IMR-90 (cell line): ENCODE data around the gene SIGLEC9. TPM values are rescaled to one million over a fixed set of nuclear protein-coding genes. Genes with fewer than 3 reads are reported as not detected.

ENCODE experiments used
- ATAC-seq: fragments of 200-7000 bp; cut with Tn5 transposase; 2 replicates; pipeline ENCODE4 v1.9.1; 2020; ENCODE audit warnings: low read depth, mild to moderate bottlenecking, moderate library complexity
- BruUV-seq: library from RNA; stranded (reverse); fragments of 400-500 nt; replicated peaks from 2 replicates; lab custom pipeline; 2021; lab: Mats Ljungman, UMichigan
- CTCF ChIA-PET: fragments of 300-600 bp; formaldehyde crosslinking; extraction: SDS; loops from one replicate; lab custom pipeline; 2021; ENCODE audit warnings: antibody characterized with exemption; lab: Yijun Ruan, JAX
- POLR2A ChIA-PET: fragments of 300-600 bp; sonication (Branson Sonifier 250); formaldehyde crosslinking; loops from one replicate; lab custom pipeline; 2022; ENCODE audit warnings: antibody characterized with exemption; ENCODE audit not compliant: unreplicated experiment; lab: Charles Lee
- DNase-seq: peaks from one replicate; pipeline ENCODE4 v3.0.0; 2013
- H2AFZ ChIP-seq: replicated peaks from 2 replicates; pipeline ENCODE3; 2013; ENCODE audit warnings: low read length, mild to moderate bottlenecking; ENCODE audit not compliant: poor library complexity
- H2AK5ac ChIP-seq: 2 replicates; pipeline ENCODE4 v1.6.1; 2013; ENCODE audit warnings: low read depth, low read length, inconsistent platforms
- H2AK9ac ChIP-seq: replicated peaks from 2 replicates; pipeline ENCODE3; 2013; ENCODE audit warnings: mild to moderate bottlenecking, low read depth, low read length, moderate library complexity; ENCODE audit not compliant: poor library complexity
- H2BK120ac ChIP-seq: 2 replicates; pipeline ENCODE4 v1.6.1; 2013; ENCODE audit warnings: low read depth, low read length, inconsistent platforms
- H2BK15ac ChIP-seq: 3 replicates; pipeline ENCODE4 v1.6.1; 2013; ENCODE audit warnings: low read depth, low read length, inconsistent platforms
- H2BK20ac ChIP-seq: 2 replicates; pipeline ENCODE4 v1.6.1; 2013; ENCODE audit warnings: low read depth, mild to moderate bottlenecking, inconsistent platforms, low read length, moderate library complexity
- H2BK5ac ChIP-seq: 2 replicates; pipeline ENCODE4 v1.6.1; 2013; ENCODE audit warnings: mild to moderate bottlenecking, low read depth, low read length, inconsistent platforms; ENCODE audit not compliant: poor library complexity, severe bottlenecking
- H3K14ac ChIP-seq: replicated peaks from 2 replicates; pipeline ENCODE4 v1.6.1; 2013; ENCODE audit warnings: low read depth, low read length, inconsistent platforms
- H3K18ac ChIP-seq: 2 replicates; pipeline ENCODE4 v1.6.1; 2013; ENCODE audit warnings: low read depth, low read length, control low read depth
- H3K23ac ChIP-seq: 2 replicates; pipeline ENCODE4 v1.6.1; 2013; ENCODE audit warnings: low read depth, low read length, inconsistent platforms
- H3K27ac ChIP-seq: 2 replicates; pipeline ENCODE4 v1.5.1; 2013; ENCODE audit warnings: mild to moderate bottlenecking, control low read depth, low read length; ENCODE audit not compliant: insufficient read depth
- H3K27me3 ChIP-seq: 2 replicates; pipeline ENCODE4 v1.6.1; 2013; ENCODE audit warnings: low read length; ENCODE audit not compliant: control insufficient read depth, insufficient read depth
- H3K36me3 ChIP-seq: 2 replicates; pipeline ENCODE4 v1.6.1; 2013; ENCODE audit warnings: low read length, mixed read lengths; ENCODE audit not compliant: control insufficient read depth, insufficient read depth
- H3K4ac ChIP-seq: 2 replicates; pipeline ENCODE4 v1.6.1; 2013; ENCODE audit warnings: low read depth, low read length, inconsistent platforms
- H3K4me1 ChIP-seq: 2 replicates; pipeline ENCODE4 v1.6.1; 2013; ENCODE audit warnings: low read length, mixed read lengths; ENCODE audit not compliant: control insufficient read depth, insufficient read depth
- H3K4me2 ChIP-seq: 2 replicates; pipeline ENCODE4 v1.6.1; 2013; ENCODE audit warnings: low read depth, mild to moderate bottlenecking, control low read depth, low read length, moderate library complexity
- H3K4me3 ChIP-seq: 2 replicates; pipeline ENCODE4 v1.5.1; 2013; ENCODE audit warnings: low read depth, mild to moderate bottlenecking, control low read depth, low read length, moderate library complexity; ENCODE audit not compliant: insufficient read depth
- H3K56ac ChIP-seq: 2 replicates; pipeline ENCODE4 v1.6.1; 2013; ENCODE audit warnings: low read length, inconsistent platforms; ENCODE audit not compliant: insufficient read depth; ENCODE audit errors: extremely low read depth
- H3K79me1 ChIP-seq, 2 experiments: 2 replicates each; pipeline ENCODE4 v1.6.1; 2013; ENCODE audit warnings: low read length in 2 of 2, inconsistent platforms in 1 of 2, low read depth in 1 of 2
- H3K9ac ChIP-seq: 2 replicates; pipeline ENCODE4 v1.6.1; 2013; ENCODE audit warnings: low read depth, low read length, control low read depth
- H3K9me1 ChIP-seq: 2 replicates; pipeline ENCODE4 v1.6.1; 2013; ENCODE audit warnings: low read length, inconsistent platforms; ENCODE audit not compliant: insufficient read depth
- H3K9me3 ChIP-seq: 2 replicates; pipeline ENCODE4 v1.6.1; 2013; ENCODE audit warnings: low read length; ENCODE audit not compliant: control insufficient read depth, insufficient read depth
- H4K20me1 ChIP-seq: 2 replicates; pipeline ENCODE4 v1.6.1; 2013; ENCODE audit warnings: low read length, inconsistent platforms; ENCODE audit not compliant: insufficient read depth
- H4K5ac ChIP-seq: 2 replicates; pipeline ENCODE4 v1.6.1; 2013; ENCODE audit warnings: mild to moderate bottlenecking, low read depth, low read length, control low read depth
- H4K8ac ChIP-seq, 2 experiments: 2 replicates each; pipeline ENCODE4 v1.6.1; 2013; ENCODE audit warnings: low read depth in 2 of 2, low read length in 2 of 2, control low read depth in 1 of 2, inconsistent platforms in 1 of 2
- H4K91ac ChIP-seq: 2 replicates; pipeline ENCODE4 v1.6.1; 2013; ENCODE audit warnings: low read depth, low read length, inconsistent platforms; ENCODE audit not compliant: insufficient read depth
- BHLHE40 ChIP-seq: fragments of 150-350 bp; IDR thresholded peaks from 2 replicates; pipeline ENCODE4 v1.6.1; 2016; ENCODE audit warnings: mild to moderate bottlenecking, low read depth, low read length
- CEBPB ChIP-seq: IDR thresholded peaks from 2 replicates; pipeline ENCODE4 v1.6.1; 2012; ENCODE audit warnings: low read depth, low read length, improper control_type of control experiment
- CHD1 ChIP-seq: IDR thresholded peaks from 2 replicates; pipeline ENCODE4 v1.6.1; 2012; ENCODE audit warnings: low read depth, low read length, improper control_type of control experiment
- CTCF ChIP-seq: conservative IDR thresholded peaks from 2 replicates; pipeline ENCODE4 v1.5.1; 2012; ENCODE audit warnings: mild to moderate bottlenecking, low read depth, low read length, improper control_type of control experiment
- FOS ChIP-seq: fragments of 150-350 bp; IDR thresholded peaks from 2 replicates; pipeline ENCODE4 v1.6.1; 2016; ENCODE audit warnings: low read depth, low read length
- MAFK ChIP-seq: IDR thresholded peaks from 2 replicates; pipeline ENCODE4 v1.6.1; 2012; ENCODE audit warnings: low read depth, low read length, improper control_type of control experiment
- MAZ ChIP-seq: IDR thresholded peaks from 2 replicates; pipeline ENCODE4 v1.6.1; 2012; ENCODE audit warnings: low read depth, mild to moderate bottlenecking, low read length, improper control_type of control experiment, moderate library complexity, borderline replicate concordance
- MXI1 ChIP-seq: IDR thresholded peaks from 2 replicates; pipeline ENCODE4 v1.6.1; 2012; ENCODE audit warnings: low read depth, mild to moderate bottlenecking, low read length, moderate library complexity, borderline replicate concordance
- NFE2L2 ChIP-seq: fragments of 150-350 bp; IDR thresholded peaks from 2 replicates; pipeline ENCODE4 v1.6.1; 2016; ENCODE audit warnings: low read depth, mild to moderate bottlenecking, low read length
- POLR2A ChIP-seq: IDR thresholded peaks from 2 replicates; pipeline ENCODE4 v1.6.1; 2012; ENCODE audit warnings: mild to moderate bottlenecking, low read depth, low read length
- RAD21 ChIP-seq: IDR thresholded peaks from 2 replicates; pipeline ENCODE4 v1.6.1; 2012; ENCODE audit warnings: low read length, improper control_type of control experiment
- RCOR1 ChIP-seq: IDR thresholded peaks from 2 replicates; pipeline ENCODE4 v1.6.1; 2012; ENCODE audit warnings: mild to moderate bottlenecking, low read length, improper control_type of control experiment; ENCODE audit not compliant: insufficient replicate concordance
- RFX5 ChIP-seq: IDR thresholded peaks from 2 replicates; pipeline ENCODE4 v1.8.0; 2012; ENCODE audit warnings: low read depth, mild to moderate bottlenecking, low read length, moderate library complexity
- SMC3 ChIP-seq: fragments of 150-350 bp; IDR thresholded peaks from 2 replicates; pipeline ENCODE4 v1.6.1; 2016; ENCODE audit warnings: low read depth, mild to moderate bottlenecking, antibody characterized with exemption, low read length, moderate library complexity
- USF2 ChIP-seq: fragments of 150-350 bp; IDR thresholded peaks from 2 replicates; pipeline ENCODE4 v1.6.1; 2017; ENCODE audit warnings: mild to moderate bottlenecking, antibody characterized with exemption, low read length, low read depth
- WGBS, 2 experiments: methylation state at CpG; one replicate each; pipeline versions ENCODE4 v1.1.5 to v1.1.7; 2013; ENCODE audit warnings: missing lambda C conversion rate in 2 of 2; ENCODE audit not compliant: insufficient read length in 1 of 2; ENCODE audit errors: extremely low coverage in 2 of 2; 5-methylcytosine and 5-hydroxymethylcytosine counted together
- dilution Hi-C: fragments of 300-500 bp; cut with HindIII; formaldehyde crosslinking; loops from one replicate; pipeline ENCODE4 v1.14.3; 2018; ENCODE audit warnings: low sequenced_read_pairs; ENCODE audit not compliant: unreplicated experiment
- in situ Hi-C: fragments of 300-500 bp; cut with MboI; formaldehyde crosslinking; loops from 3 replicates; pipeline ENCODE4 v1.14.3; 2019; ENCODE audit warnings: low sequenced_read_pairs, inconsistent platforms, mixed read lengths
- intact Hi-C: fragments of 100-400 bp; cut with micrococcal nuclease; formaldehyde crosslinking; loops from 2 replicates; pipeline ENCODE4 v1.10.0; 2022
- polyA plus RNA-seq, 3 experiments: library from polyadenylated mRNA; depleted of rRNA; stranded (reverse); fragments of >200 nt; gene quantifications; 2 replicates each; pipeline ENCODE4 v1.2.3, GENCODE V29; 2012; ENCODE audit warnings: low replicate concordance in 1 of 3
- total RNA-seq: library from RNA; depleted of rRNA; stranded (reverse); fragments of >200 nt; gene quantifications from 2 replicates; pipeline ENCODE4 v1.2.3, GENCODE V29; 2012
- TF ChIP-seq, protein P1 (sequence below): fragments of 150-350 bp; IDR thresholded peaks from 2 replicates; pipeline ENCODE4 v1.6.1; 2016; ENCODE audit warnings: low read depth, mild to moderate bottlenecking, low read length, moderate library complexity, borderline replicate concordance

The SIGLEC9 gene
- total and polyA plus RNA-seq, 2 of the 4 experiments (the other 2 are of a cell fraction): 0.03 TPM; not detected in 1

- ATAC-seq (no peak), DNase-seq (no peak)
- 40% methylated on average over 1 of the region's 7 CpGs; no CpG with 5 or more reads in 1 of the 2 experiments for WGBS, 2 experiments
- H3K9me3 ChIP-seq: no peaks in the 10 kb centered on the region
- CTCF ChIA-PET: interaction anchor here (0.7 kb wide), 1 partner anchor 19 kb away, joined by 3 read pairs; no protein-coding TSS in a partner anchor
- H3K9me1 ChIP-seq: no peaks in the 10 kb centered on the region
- H3K56ac ChIP-seq: no peak overlapping the region
- H2BK15ac ChIP-seq: no peak overlapping the region
- intact Hi-C loops (no loop called here), dilution Hi-C loops (no loop called here), in situ Hi-C loops (no loop called here)
- H3K27me3 ChIP-seq: no peaks in the 10 kb centered on the region; the same call in 1 of the 2 replicates
- no peak overlapping the region for H4K5ac ChIP-seq
- no peak overlapping the region for H3K18ac ChIP-seq
- H3K4me1 ChIP-seq: no peaks in the 10 kb centered on the region
- H4K8ac ChIP-seq: no peak overlapping the region
- H4K91ac ChIP-seq: no peak overlapping the region
- no peak overlapping the region for H2BK5ac ChIP-seq
- no peak overlapping the region for H3K4me2 ChIP-seq
- BruUV-seq: no TSS peak
- TF ChIP-seq CHD1 (no peak), FOS (no peak), NFE2L2 (no peak), POLR2A (no peak), USF2 (no peak), CTCF (no peak), MXI1 (no peak), MAFK (no peak), CEBPB (no peak), BHLHE40 (no peak), RCOR1 (no peak), MAZ (no peak), RAD21 (no peak), RFX5 (no peak), SMC3 (no peak)
- TF ChIP-seq, protein P1, sequence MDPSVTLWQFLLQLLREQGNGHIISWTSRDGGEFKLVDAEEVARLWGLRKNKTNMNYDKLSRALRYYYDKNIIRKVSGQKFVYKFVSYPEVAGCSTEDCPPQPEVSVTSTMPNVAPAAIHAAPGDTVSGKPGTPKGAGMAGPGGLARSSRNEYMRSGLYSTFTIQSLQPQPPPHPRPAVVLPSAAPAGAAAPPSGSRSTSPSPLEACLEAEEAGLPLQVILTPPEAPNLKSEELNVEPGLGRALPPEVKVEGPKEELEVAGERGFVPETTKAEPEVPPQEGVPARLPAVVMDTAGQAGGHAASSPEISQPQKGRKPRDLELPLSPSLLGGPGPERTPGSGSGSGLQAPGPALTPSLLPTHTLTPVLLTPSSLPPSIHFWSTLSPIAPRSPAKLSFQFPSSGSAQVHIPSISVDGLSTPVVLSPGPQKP: no peak
- no peak overlapping the region for H3K9ac ChIP-seq
- no peaks in the 10 kb centered on the region for H4K20me1 ChIP-seq
- POLR2A ChIA-PET: no interaction called here
- no peak overlapping the region for H2AFZ ChIP-seq
- no peak overlapping the region for H2BK120ac ChIP-seq
- H3K27ac ChIP-seq: no peak overlapping the region
- no peak overlapping the region for H3K4ac ChIP-seq
- H2AK5ac ChIP-seq: no peak overlapping the region
- no peak overlapping the region for H2AK9ac ChIP-seq
- no peak overlapping the region for H3K4me3 ChIP-seq
- H3K36me3 ChIP-seq: no peaks in the 10 kb centered on the region
- H3K79me1 ChIP-seq: no peaks in the 10 kb centered on the region
- no peak overlapping the region for H2BK20ac ChIP-seq
- no peak overlapping the region for H3K14ac ChIP-seq
- H3K23ac ChIP-seq: no peak overlapping the region
These were observed 22.0 kb downstream of the SIGLEC9 start for GRCh38 chr19:51146751-51147150.
